ENCODE data around the gene CSNK2A3. TPM values are rescaled to one million over a fixed set of nuclear protein-coding genes. Genes with fewer than 3 reads are reported as not detected.
"Not testable (repeated sequence)": the region's sequence is repeated elsewhere in the genome, so short reads cannot be mapped to it uniquely, and the experiment has no call there.

The CSNK2A3 gene
- total RNA-seq, 1 donor from 2014 or later: 0.35 TPM

GRCh38 chr11:11372461-11372860, 19.4 kb upstream of the CSNK2A3 start:
- DNase-seq (ENCODE audit: low read depth): no peak
- TF ChIP-seq CTCF (conservative IDR thresholded peaks at IDR 0.05; ENCODE audit: low read depth, low read length): no peak
- no peak overlapping the region for H3K4me3 ChIP-seq (ENCODE audit: low read depth, low read length)

- DNase-seq (ENCODE audit: low read depth): no peak
- H3K4me3 ChIP-seq (ENCODE audit: low read depth, low read length): no peak overlapping the region
- TF ChIP-seq CTCF (conservative IDR thresholded peaks at IDR 0.05; ENCODE audit: low read depth, low read length): no peak
These were observed 17.9 kb upstream of the CSNK2A3 start for GRCh38 chr11:11370962-11371303.

DNA sequence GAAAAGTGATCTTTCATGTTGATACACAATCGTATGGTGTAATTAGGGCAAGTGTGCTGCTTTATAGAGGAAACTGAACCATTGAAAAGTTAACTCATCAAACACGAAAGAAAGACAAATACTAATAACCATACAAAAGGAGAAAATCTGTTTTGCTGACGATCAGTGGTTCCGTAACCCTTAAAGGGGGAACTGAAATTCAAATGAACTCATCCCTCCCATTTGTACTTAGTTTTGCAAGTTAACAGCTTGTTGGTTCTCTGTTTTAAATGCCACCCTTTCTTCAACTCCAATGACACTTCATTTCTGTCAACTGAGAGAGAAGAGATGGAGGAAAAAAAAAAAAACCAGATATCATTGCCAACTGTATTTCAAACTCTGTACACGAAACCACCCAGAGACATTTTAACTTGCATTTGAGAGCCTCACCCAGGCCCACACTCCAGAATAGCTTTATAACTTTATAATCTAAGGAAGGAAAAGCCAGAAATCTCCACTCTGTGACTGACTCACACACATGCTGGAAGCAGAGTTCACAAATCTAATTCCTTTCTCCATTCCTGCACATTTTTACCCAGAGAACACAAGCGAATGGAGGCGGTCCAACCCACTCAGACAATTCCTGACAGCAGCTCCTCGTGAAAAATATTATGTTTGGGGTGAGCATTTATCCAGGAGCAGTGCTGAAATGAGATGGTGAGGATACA, 17.4 kb upstream of the CSNK2A3 start:
- TF ChIP-seq CTCF (conservative IDR thresholded peaks at IDR 0.05; ENCODE audit: low read depth, low read length): no peak
- no peak for DNase-seq (ENCODE audit: low read depth)
- no peak overlapping the region for H3K4me3 ChIP-seq (ENCODE audit: low read depth, low read length)

- no peak for DNase-seq (ENCODE audit: low read depth)
- no peak for TF ChIP-seq CTCF (conservative IDR thresholded peaks at IDR 0.05; ENCODE audit: low read depth, low read length)
- H3K4me3 ChIP-seq (ENCODE audit: low read depth, low read length): no peak overlapping the region
These were observed 13.7 kb upstream of the CSNK2A3 start for GRCh38 chr11:11366793-11367192.

GRCh38 chr11:11363674-11364073, 10.6 kb upstream of the CSNK2A3 start:
- no peak overlapping the region for H3K4me3 ChIP-seq (ENCODE audit: low read depth, low read length)
- no peak for DNase-seq (ENCODE audit: low read depth)
- TF ChIP-seq CTCF (conservative IDR thresholded peaks at IDR 0.05; ENCODE audit: low read depth, low read length): no peak

GRCh38 chr11:11359611-11360010, 6.6 kb upstream of the CSNK2A3 start:
- no peak for DNase-seq (ENCODE audit: low read depth)
- TF ChIP-seq CTCF (conservative IDR thresholded peaks at IDR 0.05; ENCODE audit: low read depth, low read length): no peak
- no peak overlapping the region for H3K4me3 ChIP-seq (ENCODE audit: low read depth, low read length)

DNA sequence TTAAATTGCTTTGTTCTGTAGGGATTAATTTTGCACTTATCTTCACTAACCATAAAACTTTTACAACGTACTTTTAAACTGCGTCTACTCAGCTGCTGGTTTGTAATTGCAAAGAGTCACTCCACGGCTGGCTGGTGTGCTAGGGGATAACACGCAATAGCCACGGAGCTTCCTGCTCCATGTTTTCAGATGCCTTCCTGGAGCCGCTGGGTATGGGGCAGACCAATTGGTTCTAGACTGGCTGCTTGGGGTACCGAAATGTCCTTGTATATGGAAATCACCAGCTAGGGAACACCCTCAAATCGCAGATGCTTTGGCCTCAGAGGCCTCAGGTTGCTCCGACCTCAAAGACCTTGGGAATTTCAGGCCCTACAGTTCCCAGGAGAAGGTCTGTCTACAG, 3.8 kb upstream of the CSNK2A3 start:
- TF ChIP-seq CTCF (conservative IDR thresholded peaks at IDR 0.05; ENCODE audit: low read depth, low read length): no peak

GRCh38 chr11:11351851-11352250, 1.2 kb downstream of the CSNK2A3 start:
- not testable (repeated sequence) for H3K4me3 ChIP-seq (ENCODE audit: low read depth, low read length); DNase-seq (ENCODE audit: low read depth)

More for the DNA sequence above, 3.8 kb upstream of the CSNK2A3 start:
- no peak overlapping the region for H3K4me3 ChIP-seq (ENCODE audit: low read depth, low read length)
- no peak for DNase-seq (ENCODE audit: low read depth)

All from epithelial cell of proximal tubule (primary cell).